GM12875 (cell line): Measurements from ENCODE around the gene TSHZ2.

Experiments
- H3K4me3 ChIP-seq: one replicate; pipeline ENCODE4 v1.5.1; 2011; ENCODE audit warnings: low read depth, low read length, control low read depth
- TF ChIP-seq, protein P1 (sequence below): IDR thresholded peaks from 2 replicates; pipeline ENCODE4 v1.5.1; 2011; ENCODE audit warnings: low read depth, mild to moderate bottlenecking, control low read depth, inconsistent platforms, low read length, moderate library complexity, borderline replicate concordance; ENCODE audit not compliant: insufficient read depth

The TSHZ2 gene

DNA sequence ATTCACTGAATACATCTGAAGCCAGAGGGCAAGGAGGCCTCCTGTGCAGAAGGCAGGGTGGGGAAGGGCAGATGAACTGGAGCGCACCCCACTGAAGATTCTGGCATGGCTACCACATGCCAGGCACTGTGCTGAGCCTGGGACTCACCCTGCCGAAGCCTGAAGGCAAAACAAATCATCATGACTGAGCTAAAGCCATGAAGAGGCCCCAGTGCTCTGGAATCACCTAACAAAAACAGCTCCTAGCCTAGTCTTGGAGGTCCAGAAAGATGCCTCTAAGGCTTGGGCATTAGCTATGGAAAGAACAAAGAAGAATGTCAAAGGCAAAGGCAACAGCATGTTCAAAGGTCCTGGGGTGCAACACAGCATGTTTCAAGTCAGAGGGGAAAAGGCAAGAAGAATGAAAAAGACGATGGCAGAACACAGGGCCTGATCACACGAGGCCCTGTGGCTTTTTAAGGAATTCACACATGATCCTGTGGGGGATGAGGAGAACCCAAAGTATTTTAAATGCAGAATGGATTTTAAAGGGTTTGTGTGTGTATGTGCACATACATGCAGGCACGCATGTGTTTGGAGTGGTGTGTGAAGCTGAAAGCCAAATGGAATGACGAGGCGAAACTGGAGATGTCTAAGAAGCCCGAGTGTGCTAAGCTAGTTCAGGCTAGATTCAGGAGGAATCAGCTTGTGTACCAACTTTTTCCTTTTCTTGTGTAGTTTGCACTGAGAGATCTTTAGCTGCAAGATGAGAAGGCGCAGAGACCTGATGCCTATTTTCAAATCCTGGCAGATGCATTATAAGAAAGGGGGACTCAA, 360.1 kb downstream of the TSHZ2 start:
- H3K4me3 ChIP-seq: no peak overlapping the region
- TF ChIP-seq, protein P1, sequence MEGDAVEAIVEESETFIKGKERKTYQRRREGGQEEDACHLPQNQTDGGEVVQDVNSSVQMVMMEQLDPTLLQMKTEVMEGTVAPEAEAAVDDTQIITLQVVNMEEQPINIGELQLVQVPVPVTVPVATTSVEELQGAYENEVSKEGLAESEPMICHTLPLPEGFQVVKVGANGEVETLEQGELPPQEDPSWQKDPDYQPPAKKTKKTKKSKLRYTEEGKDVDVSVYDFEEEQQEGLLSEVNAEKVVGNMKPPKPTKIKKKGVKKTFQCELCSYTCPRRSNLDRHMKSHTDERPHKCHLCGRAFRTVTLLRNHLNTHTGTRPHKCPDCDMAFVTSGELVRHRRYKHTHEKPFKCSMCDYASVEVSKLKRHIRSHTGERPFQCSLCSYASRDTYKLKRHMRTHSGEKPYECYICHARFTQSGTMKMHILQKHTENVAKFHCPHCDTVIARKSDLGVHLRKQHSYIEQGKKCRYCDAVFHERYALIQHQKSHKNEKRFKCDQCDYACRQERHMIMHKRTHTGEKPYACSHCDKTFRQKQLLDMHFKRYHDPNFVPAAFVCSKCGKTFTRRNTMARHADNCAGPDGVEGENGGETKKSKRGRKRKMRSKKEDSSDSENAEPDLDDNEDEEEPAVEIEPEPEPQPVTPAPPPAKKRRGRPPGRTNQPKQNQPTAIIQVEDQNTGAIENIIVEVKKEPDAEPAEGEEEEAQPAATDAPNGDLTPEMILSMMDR: no peak

DNA sequence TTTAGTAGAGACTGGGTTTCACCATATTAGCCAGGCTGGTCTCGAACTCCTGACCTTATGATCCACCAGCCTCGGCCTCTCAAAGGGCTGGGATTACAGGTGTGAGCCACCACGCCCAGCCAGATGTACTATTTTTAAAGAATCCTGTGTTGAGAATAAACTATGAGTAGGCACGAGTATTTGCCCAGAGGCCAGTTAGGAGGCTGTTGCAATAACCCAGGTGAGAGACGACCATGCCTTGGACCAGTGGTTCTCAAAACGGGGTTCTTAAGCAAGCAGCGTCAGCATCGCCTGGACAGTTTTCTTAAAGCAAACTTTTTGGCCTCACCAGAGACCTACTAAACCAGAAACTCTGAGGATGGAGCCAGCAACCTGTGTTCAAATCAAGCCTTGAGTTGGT, 362.7 kb downstream of the TSHZ2 start:
- TF ChIP-seq, protein P1: no peak
- no peak overlapping the region for H3K4me3 ChIP-seq

DNA sequence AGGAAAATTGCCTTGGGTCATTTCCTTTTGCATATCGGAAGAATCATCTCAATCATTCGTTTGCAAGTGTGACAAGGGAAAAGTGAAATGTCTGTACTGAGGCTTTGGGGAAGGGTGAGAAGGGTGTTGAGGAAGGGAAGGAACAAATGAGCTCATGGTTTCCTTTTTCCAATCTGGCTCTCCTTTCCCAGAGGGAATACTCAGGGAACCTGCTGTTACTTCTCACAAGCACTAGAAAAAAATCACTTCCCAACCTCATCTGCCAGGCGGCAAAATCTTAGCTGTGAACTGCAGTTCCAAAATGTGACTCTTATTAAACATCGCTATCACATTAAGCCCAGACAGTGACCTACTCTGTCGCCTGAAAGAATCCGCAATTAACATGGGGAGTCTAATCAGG, 363.4 kb downstream of the TSHZ2 start:
- TF ChIP-seq, protein P1: no peak
- H3K4me3 ChIP-seq: no peak overlapping the region

DNA sequence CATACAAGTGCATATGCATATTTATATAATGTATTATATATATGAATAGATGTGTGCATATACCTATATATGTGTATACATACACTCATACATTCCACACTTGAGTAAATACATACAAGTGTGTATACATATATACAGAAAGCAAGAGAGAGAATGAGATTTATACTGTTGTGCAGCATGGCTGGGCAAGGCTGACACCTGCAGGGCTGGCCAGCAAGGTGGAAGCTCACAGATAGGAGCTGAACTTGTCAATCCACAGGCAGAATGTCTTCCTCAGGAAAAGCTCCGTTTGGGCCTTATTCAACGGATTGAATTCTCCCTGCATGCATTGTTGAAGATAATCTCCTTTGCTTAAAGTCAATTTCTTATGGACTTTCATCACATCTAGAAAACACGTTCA, 364.7 kb downstream of the TSHZ2 start:
- TF ChIP-seq, protein P1: no peak
- H3K4me3 ChIP-seq: no peak overlapping the region

DNA sequence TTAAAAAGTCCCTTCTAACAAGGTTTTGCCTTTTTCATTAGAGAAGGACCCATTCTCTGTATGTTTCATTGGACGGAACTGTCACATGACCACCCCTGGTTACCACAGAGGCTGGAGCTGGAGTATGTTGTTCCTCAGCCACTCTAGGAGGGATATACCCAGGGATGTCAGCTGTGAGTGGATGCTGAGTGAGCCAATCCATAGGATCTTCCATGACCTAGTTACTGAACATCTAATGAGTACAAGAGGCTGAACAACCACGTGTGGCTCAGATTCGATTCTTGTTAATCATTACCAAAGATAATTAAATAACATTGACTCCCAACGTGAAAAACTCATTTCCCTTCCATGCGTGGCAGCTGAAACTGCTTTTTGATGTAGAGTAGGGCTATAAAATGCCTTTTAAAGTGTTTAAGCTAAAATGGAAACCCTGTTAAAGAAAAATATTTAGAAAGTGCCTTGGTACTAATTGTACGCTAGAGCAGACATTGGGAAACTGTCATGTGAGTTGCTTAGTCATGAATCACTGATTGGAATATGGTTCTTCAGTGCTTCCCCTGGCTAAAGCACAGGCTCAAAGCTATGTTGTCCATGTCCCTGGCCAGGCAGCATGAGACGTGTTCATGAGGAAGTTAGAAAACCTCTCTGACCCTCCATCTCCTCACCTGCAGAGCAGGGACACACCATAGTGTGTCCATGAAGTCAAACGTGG, 365.4 kb downstream of the TSHZ2 start:
- TF ChIP-seq, protein P1: no peak
- H3K4me3 ChIP-seq: no peak overlapping the region

DNA sequence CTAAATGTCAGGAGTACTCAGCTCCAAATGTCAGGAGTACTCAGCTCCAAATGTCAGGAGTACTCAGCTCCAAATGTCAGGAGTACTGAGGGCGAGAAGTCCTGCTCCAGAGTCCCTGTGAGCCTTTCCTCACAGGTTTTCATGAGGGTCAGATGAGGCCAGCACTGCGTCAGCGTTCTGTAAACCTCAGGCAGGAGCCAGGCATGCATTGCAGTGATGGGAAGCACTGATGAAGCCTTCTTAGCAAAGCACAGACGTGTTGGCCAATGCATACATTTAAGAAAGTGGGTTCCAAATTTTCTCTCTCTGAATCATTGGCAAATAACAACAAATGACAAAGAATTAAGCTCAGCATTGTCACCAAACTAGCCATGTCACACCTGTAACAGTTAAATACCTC, 366.6 kb downstream of the TSHZ2 start:
- TF ChIP-seq, protein P1: no peak
- H3K4me3 ChIP-seq: no peak overlapping the region

DNA sequence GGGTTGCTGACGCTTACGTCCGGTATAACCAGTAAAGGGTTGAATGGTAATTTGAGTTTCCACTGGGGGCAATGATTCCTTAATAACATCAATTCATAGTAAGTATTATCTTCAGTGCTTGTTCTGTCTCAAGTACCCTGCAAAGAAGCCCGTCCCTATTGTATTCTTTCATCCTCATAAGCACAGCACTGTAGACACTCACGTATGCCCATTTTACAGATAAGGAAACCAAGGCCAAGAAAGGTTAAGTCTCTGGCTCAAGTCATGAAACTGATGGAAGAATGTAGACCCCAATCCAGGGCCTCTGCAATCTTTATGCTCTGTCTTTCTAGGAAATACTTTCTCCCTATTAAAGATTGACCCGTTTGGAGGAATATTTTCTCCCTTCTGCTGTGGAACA, 370.3 kb downstream of the TSHZ2 start:
- TF ChIP-seq, protein P1: no peak
- no peak overlapping the region for H3K4me3 ChIP-seq
